ENCODE measurements around the gene TMEM42. TPM values are rescaled to one million over a fixed set of nuclear protein-coding genes. Genes with fewer than 3 reads are reported as not detected.
"Not testable (repeated sequence)": the region's sequence is repeated elsewhere in the genome, so short reads cannot be mapped to it uniquely, and the experiment has no call there.

The TMEM42 gene
- 13.7 TPM for polyA plus RNA-seq (ENCODE audit: insufficient read length)

- DNase-seq = peak; percentile 94
Observed at GRCh38 chr3:44861412-44862225, at the start of gene TMEM42. Gene TMEM42 (plus strand): TSS chr3:44861912. CDS start chr3:44861925, 13 bp downstream.

- no peak for DNase-seq
Observed at GRCh38 chr3:44814751-44815150, 47.0 kb upstream of the TMEM42 start.

GRCh38 chr3:44816334-44816733, 45.4 kb upstream of the TMEM42 start:
- DNase-seq = not testable (repeated sequence)

- not testable (repeated sequence) for DNase-seq
Observed at GRCh38 chr3:44821206-44821605, 40.5 kb upstream of the TMEM42 start.

GRCh38 chr3:44825264-44825925, 36.3 kb upstream of the TMEM42 start:
- no peak for DNase-seq

DNA sequence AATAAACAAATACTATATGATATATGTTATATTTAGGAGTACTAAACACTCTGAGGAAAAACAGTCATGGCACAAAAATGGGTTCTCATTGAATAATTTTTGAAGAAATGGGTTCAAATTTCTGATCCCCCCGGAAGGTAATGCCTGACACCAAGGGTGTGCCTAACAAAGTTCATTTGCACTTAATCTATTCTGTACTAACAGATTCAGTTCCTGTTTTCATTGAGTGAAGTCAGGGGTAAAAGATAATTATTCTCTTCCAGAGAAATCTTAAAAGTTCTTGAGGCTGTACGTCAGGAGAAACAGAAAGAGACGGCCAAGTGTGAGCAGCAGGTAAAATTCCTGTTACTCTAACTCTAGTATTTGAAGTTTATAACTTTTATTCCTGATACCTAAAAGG, 34.5 kb upstream of the TMEM42 start:
- DNase-seq = no peak

DNA sequence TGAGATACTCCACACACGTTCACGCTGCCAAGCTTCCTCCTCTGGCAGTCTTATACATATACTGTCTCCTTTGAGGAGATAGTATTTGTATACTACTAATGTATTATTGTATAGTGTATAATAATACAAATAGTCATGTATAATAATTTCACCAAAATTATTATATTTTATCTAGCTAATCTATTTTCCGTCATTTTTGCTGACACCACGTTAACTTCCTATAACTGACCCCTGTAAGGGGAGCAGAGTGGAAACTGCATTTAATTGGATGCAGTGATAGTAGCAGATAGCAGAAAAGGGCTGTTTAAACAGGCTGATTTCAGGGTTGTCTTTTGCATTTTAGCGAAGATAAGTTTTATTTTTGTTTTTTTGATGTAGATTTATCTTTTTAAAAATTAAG, 30.5 kb upstream of the TMEM42 start:
- DNase-seq = no peak

DNA sequence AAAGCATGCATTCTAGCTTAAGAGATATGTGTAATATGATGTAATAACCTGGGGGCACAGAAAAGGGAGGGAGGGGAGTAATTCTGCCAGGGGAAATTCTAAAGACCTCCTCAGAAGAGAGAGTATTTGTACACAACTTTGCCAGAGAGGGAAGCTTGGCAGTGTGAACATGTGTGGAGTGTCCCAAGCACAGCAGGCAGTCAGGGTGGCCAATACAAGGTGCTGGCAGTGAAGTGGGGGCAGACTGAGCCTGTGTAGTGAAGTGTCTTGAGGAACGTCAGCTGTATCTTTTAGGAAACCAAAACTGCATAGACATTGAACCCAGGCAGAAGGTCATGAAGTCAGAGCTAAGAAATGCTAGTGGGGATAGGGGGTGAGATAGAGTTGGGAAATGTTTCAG, 29.7 kb upstream of the TMEM42 start:
- DNase-seq = no peak

- no peak for DNase-seq
Observed at GRCh38 chr3:44832965-44833364, 28.7 kb upstream of the TMEM42 start.

GRCh38 chr3:44833394-44833793, 28.3 kb upstream of the TMEM42 start:
- no peak for DNase-seq

DNA sequence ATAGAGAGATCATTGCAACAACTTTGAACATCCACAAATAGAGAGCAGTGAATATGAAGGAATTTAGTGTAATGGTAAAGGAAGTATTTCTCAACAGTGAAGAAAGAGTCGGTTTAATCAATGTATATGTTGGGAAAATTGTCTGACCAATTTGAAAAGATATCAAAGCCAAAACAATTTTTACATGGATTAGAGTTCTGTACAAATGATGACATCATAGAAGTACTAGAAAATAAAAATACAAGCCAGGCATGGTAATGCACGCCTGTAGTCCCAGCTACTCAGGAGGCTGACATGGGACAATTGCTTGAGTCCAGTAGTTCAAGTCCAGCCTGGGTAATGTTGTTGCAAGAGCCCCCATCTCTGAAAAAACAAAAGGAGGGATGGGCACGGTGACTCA, 26.0 kb upstream of the TMEM42 start:
- no peak for DNase-seq

DNA sequence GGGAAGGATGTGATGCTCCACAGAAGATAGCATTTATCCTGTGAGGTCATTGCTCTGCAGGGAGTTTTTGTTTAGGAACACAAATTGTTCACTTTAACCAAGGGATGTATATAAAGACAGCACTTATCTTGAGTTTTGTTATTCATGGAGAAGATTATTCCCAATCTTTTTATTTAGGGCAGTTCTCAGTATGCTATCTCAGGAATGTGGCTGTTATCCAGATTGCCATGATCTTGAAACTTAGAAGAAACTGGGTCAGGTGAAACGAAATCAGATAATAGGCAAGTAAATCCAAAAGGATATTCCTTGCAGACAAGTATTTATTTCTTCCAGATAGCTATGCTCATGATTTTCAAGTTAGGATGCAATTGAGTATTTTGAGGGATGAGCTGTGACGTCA, 19.3 kb upstream of the TMEM42 start:
- no peak for DNase-seq

DNA sequence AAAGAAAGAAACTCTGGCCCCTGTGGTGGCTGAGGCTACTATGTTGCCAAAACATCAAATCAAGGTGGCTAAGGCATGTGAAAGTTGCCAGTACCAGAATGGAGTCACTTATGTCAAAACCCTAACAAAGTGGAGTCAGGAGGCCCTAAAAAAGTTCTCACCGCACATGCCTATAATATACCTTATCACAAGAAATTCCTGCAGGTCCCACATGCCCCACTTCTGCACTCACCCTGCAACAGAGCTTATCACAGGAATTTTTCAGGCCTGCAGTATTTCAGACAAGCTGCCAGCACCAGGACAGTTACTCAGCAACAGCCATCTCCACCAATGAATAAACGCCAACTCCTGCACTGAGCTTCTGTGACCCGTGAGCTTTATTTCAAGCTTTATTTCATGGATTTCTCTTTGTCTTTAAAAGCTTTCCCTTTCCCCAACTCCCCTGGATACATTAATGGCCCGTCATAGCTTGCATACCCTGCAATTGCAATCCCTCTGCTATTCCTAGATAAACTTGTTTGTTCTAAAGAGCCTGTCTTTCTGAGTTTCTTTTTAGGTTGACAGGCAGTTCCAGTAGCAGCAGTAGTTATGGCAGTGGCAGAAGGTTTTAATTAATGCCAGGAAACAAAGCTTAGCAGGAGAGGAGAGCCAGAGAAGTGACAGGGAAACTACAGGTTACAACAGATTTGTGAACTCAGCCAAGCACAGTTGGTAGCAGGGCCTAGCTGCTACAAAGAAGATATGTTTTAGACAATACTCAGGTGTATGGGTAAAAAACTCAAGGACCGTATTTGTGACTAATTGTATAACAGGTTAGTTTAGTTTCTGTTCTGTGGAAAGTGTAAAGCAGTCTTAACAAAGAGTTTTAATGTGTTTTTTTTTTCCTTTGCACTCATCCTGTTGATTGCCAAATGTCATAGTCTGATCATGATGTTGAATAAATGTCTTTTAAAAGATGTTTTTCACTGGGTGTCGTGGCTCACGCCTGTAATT, 15.9 kb upstream of the TMEM42 start:
- no peak for DNase-seq

DNA sequence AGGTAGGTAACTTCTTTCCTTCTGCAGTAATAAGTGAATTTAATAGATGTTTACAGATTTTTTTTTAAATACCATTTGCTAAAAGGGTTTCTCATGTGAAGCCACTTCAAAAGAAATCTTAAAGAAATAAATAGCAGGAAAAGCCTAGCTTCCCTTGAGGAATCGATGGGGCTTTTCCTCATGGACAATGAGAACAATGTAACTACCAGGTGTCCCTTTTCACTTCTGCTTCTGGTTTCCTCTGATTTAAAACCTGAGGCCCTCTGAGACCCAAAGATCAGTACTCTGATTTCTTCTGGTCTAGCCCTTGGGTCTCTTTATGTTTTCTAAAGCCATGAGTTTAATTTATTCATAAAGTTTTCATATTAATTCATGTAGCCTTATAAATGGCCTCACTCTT, 13.1 kb upstream of the TMEM42 start:
- no peak for DNase-seq

DNA sequence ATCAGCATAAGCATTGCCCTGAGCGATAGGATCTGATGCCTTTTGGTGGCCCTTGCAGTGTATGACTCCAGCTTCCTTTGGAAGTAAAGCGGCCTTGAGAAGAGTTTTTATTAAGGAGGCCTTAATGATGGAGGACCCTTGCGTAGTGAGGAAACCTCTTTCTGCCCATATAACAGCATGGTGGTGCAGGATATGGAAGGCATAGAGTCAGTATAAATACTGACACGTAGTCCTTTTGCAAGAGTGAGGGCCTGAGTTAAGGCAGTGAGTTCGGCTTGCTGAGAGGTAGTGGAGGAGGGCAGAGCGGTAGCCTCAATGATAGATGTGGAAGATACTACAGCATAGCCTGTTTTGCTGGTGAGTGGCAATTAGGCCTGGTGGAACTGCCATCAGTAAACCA, 5.0 kb upstream of the TMEM42 start:
- not testable (repeated sequence) for DNase-seq

DNA sequence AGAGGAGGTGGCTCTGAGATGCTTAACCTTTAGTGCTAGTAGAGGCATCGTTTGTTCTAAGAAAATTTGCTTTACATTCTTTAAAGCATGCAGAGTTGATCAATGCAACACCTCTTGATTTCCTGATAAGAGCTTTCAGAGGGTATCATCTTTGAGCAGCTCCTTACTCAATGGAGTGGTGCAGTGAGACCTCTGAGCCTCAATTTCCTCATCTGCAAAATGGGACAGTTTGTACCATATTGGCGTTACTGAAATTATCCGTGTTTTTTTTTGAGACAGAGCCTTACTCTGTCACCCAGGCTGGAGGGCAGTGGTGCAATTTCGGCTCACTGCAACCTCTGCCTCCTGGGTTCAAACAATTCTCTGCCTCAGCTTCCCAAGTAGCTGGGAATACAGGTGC, 1.6 kb upstream of the TMEM42 start:
- no peak for DNase-seq

DNA sequence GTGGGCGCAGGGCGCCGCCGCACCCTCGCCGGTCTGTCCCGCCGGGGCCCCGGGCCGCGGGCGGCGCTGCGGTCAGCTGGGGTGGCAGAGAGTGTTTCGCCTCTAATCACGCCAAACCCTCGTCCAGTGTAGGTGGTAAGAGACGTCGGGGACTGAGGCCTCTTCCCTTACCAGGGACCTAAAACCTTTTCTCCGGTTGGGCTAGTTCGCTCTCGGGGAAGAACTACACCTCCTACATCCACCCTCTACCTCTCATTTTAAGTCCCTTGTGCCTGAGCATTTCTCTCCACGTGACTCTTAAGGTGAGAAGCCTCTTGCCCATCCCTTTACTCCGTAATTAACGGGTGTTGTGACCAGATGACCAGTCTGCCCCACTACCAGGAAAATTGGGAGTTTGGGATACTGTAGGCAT, 520 bp downstream of the TMEM42 start:
- DNase-seq = peak; percentile 36

- no peak for DNase-seq
Observed at GRCh38 chr3:44865272-44866035, 3.7 kb downstream of the TMEM42 start.

DNA sequence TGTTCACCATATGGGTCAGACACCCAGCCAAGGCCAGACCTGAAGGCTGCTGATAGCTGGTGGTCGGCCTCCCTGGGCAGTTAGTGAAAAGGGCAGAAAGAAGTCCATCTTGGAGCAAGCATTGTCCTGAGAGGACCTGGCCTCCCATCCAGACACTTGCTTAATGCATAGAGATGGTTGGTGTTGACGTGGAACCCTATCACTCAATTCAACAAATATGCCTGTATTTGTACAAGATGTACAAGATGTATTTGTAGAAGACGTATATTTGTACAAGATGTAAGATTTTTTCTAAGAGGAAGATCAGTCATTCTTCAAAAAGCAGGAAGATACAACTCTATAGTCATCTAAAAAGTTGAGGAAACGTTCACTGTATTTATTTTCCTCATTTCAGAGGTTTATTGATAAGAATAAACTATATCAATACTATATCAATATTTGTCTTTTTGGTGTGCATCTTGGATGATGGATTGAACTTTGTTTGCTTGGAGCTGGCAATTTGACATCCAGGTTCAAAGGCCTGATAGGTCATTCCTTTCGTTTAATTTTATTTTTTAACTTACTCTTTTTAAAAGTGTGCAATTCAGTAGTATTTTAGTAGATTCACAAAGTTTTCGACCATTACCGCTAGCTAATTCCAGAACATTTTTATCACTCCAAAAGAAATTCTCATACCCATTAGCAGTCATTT, 5.9 kb downstream of the TMEM42 start:
- DNase-seq = no peak

- DNase-seq = no peak
Observed at GRCh38 chr3:44870375-44871061, 8.8 kb downstream of the TMEM42 start.

DNA sequence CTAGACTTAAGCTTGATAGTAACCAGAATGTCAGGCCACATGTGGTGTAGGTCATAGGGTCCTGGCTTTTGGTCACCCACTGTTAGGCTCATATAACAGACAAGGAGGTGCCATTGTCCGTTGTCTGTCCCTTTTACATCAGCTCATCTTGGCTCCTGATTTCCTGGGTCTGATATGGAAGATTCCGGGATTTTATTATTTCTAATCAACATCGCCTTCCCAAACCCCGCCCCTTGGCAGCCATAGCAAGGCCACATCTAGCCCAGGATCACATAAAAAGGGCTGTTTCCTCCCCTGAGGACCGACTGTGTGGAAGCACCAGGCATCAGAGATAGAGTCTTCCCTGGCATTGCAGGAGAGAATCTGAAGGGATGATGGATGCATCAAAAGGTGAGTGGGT, 12.6 kb downstream of the TMEM42 start, which contains the start of gene TGM4:
TSS of gene TGM4 (plus strand) at position 301 of the 400 bp plus-strand sequence. CDS start at position 372, 71 bp downstream.
- no peak for DNase-seq
